Activated naive CD8-positive, alpha-beta T cell treated with anti-CD3 and anti-CD28 coated beads, Interleukin-2, amount 50 U/mL, for 24 hours (primary cell): Measurements from ENCODE around the gene TMPRSS15.

Experiments
- ATAC-seq: fragments of 150-1000 bp; cut with Tn5 transposase; one replicate; pipeline ENCODE4 v1.10.0; 2021
- DNase-seq: peaks from one replicate; pipeline ENCODE4 v3.0.0; 2021
- H3K27ac Mint-ChIP-seq: one replicate; pipeline ENCODE4 v1.8.0; 2021; ENCODE audit warnings: mild to moderate bottlenecking, mixed read lengths
- H3K27me3 Mint-ChIP-seq: one replicate; pipeline ENCODE4 v1.8.0; 2021; ENCODE audit warnings: mixed read lengths
- H3K36me3 Mint-ChIP-seq: one replicate; pipeline ENCODE4 v1.8.0; 2021; ENCODE audit warnings: low read depth, mixed read lengths
- H3K4me1 Mint-ChIP-seq: one replicate; pipeline ENCODE4 v1.8.0; 2021; ENCODE audit warnings: mixed read lengths
- H3K4me3 Mint-ChIP-seq: one replicate; pipeline ENCODE4 v1.8.0; 2021; ENCODE audit warnings: mild to moderate bottlenecking, moderate library complexity, mixed read lengths
- H3K9me3 Mint-ChIP-seq: one replicate; pipeline ENCODE4 v1.8.0; 2021; ENCODE audit warnings: mixed read lengths

TMPRSS15 gene

DNA sequence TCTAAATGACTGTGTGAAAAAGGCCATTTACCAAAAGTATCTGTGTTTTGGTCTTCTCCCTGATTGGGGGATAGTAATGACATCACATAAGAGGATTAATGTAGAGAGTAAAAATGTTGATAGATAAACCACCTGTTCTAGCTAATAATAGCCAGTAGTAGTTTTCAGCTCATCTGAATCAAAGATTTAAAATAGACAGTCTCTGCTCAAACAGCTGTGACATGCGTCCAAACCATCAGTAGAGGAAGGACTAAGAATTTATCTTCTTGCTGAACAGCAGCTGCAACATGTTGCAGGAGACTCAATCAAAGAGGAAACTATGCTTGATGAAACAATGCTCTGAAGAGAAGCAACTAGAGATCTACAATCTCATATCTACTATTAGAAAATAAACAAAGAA, 21.4 kb downstream of the TMPRSS15 start:
- H3K9me3 Mint-ChIP-seq = no peaks in the 10 kb centered on the region
- no peaks in the 10 kb centered on the region for H3K36me3 Mint-ChIP-seq
- DNase-seq (no peak), ATAC-seq (no peak)
- no peaks in the 10 kb centered on the region for H3K4me1 Mint-ChIP-seq
- no peaks in the 10 kb centered on the region for H3K27me3 Mint-ChIP-seq
- H3K27ac Mint-ChIP-seq = no peak overlapping the region
- H3K4me3 Mint-ChIP-seq = no peak overlapping the region

- H3K4me3 Mint-ChIP-seq = no peak overlapping the region
- peaks cover 3% of the 10 kb centered on the region for H3K27me3 Mint-ChIP-seq
- H3K27ac Mint-ChIP-seq = no peak overlapping the region
- ATAC-seq (no peak), DNase-seq (no peak)
- peaks cover 2% of the 10 kb centered on the region for H3K4me1 Mint-ChIP-seq
- no peaks in the 10 kb centered on the region for H3K9me3 Mint-ChIP-seq
- H3K36me3 Mint-ChIP-seq = no peaks in the 10 kb centered on the region
Observed at GRCh38 chr21:18373606-18374005, 30.0 kb downstream of the TMPRSS15 start.

DNA sequence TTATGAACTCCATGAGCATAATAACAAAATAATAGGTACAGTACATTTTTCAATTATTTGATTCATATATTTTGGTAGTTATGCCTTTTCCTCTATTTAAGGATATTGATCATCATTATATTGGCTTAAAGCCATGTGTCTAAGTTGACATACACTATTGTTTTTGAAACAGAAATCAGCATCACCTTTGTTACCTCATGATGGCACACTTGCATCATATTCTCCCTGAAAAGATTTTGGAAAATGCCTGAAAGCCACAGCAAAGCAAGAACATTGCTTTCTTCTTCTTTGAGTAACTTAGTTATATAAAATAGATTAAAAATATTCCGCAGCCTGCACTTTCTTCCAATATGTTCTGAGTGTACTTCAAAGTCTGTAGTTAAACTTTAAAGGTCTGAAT, 33.3 kb downstream of the TMPRSS15 start:
- Mint-ChIP-seq H3K27me3 (peaks cover 3% of the 10 kb centered on the region), H3K27ac (no peak overlapping the region), H3K36me3 (no peaks in the 10 kb centered on the region), H3K9me3 (no peaks in the 10 kb centered on the region), H3K4me1 (peaks cover 2% of the 10 kb centered on the region), H3K4me3 (no peak overlapping the region)
- DNase-seq (no peak), ATAC-seq (no peak)

DNA sequence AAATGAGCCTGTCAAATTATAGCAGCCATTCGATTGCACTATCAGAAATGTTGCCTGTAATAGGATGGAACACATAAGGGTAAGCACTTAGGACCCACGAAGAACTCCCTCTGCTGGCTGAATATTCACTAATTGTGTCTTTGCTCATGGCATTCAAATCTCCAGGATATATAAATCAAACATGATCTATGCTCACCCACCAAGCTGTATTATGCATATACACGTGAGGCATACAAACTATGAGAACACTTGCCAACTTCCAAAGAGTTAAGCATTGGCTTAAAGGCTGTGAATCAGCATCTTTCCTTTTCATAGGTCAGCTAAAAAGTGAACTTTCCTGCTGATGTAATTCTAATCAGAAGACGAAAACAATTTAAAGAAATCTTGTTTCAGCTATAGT, 34.5 kb downstream of the TMPRSS15 start:
- ATAC-seq (no peak), DNase-seq (no peak)
- H3K4me3 Mint-ChIP-seq = no peak overlapping the region
- no peaks in the 10 kb centered on the region for H3K9me3 Mint-ChIP-seq
- H3K4me1 Mint-ChIP-seq = peaks cover 2% of the 10 kb centered on the region
- no peaks in the 10 kb centered on the region for H3K27me3 Mint-ChIP-seq
- H3K27ac Mint-ChIP-seq = no peak overlapping the region
- no peaks in the 10 kb centered on the region for H3K36me3 Mint-ChIP-seq

GRCh38 chr21:18368205-18368604, 35.4 kb downstream of the TMPRSS15 start:
- DNase-seq (no peak), ATAC-seq (no peak)
- no peaks in the 10 kb centered on the region for H3K27me3 Mint-ChIP-seq
- H3K9me3 Mint-ChIP-seq = no peaks in the 10 kb centered on the region
- no peaks in the 10 kb centered on the region for H3K36me3 Mint-ChIP-seq
- no peak overlapping the region for H3K27ac Mint-ChIP-seq
- H3K4me3 Mint-ChIP-seq = no peak overlapping the region
- H3K4me1 Mint-ChIP-seq = peaks cover 2% of the 10 kb centered on the region

- Mint-ChIP-seq H3K4me1 (no peaks in the 10 kb centered on the region), H3K27ac (no peak overlapping the region), H3K36me3 (no peaks in the 10 kb centered on the region), H3K27me3 (no peaks in the 10 kb centered on the region), H3K4me3 (no peak overlapping the region), H3K9me3 (no peaks in the 10 kb centered on the region)
- DNase-seq = no peak
- ATAC-seq = no peak
Observed at GRCh38 chr21:18356801-18357200, 46.8 kb downstream of the TMPRSS15 start.

DNA sequence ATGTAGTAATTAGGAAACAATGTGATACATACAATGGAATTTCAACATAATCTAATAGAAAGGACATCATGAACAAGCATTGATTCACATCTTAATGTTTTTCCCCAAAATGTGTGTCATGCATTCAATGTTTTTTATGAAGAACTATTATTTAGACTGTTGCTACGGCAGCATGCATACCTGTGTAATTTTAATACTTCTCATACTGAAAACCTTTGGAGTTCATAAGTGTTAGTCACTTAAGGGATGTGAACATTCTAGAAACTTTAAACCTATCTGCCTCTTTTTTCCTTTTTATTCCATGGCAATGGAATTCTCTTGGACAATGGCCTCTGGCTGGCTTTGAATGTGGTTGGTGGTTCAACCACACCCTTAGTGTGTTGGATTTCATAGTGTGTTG, 48.6 kb downstream of the TMPRSS15 start:
- Mint-ChIP-seq H3K36me3 (no peaks in the 10 kb centered on the region), H3K27ac (no peak overlapping the region), H3K4me1 (no peaks in the 10 kb centered on the region), H3K4me3 (no peak overlapping the region), H3K9me3 (no peaks in the 10 kb centered on the region), H3K27me3 (no peaks in the 10 kb centered on the region)
- ATAC-seq (no peak), DNase-seq (no peak)

DNA sequence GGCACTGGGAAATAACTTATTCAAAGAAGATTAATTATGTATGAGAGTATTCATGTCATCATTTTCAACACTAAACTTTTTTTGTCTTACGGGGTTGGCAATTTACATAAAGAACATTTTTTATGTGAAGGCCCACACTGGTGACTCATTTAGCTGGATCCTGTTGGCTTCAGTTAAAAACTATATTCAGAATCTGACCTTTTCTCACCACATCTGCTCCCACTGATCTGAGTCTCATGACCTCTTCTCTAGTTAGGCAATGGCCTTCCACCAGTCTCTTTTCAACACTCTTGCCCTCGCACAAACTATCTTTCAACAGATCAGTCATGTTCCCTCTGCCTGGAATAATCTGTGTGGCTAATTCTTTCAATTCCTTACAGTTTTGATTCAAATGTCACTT, 53.4 kb downstream of the TMPRSS15 start:
- Mint-ChIP-seq H3K4me3 (no peak overlapping the region), H3K27me3 (no peaks in the 10 kb centered on the region), H3K27ac (no peak overlapping the region), H3K9me3 (no peaks in the 10 kb centered on the region), H3K4me1 (no peaks in the 10 kb centered on the region), H3K36me3 (no peaks in the 10 kb centered on the region)
- no peak for DNase-seq
- ATAC-seq = no peak

DNA sequence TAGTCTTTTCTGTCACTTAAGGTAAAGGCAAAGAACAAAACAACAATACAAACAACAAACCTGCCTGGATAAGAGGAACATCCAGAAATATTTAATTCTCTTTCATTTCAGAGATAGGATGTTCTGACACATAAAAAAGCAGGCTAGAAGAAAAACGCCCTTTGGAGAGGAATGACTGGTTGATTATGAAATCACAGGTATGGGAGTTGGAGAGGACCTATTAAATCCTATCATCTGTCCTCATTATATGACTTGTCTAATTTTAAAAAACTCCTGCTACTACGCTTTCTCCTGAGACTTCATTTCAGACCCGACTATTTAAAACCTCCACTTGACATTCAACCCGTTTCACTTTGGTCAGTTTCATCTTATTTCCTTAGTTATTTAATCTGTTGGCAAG, 54.1 kb downstream of the TMPRSS15 start:
- ATAC-seq (no peak), DNase-seq (no peak)
- Mint-ChIP-seq H3K36me3 (no peaks in the 10 kb centered on the region), H3K4me1 (no peaks in the 10 kb centered on the region), H3K27me3 (no peaks in the 10 kb centered on the region), H3K4me3 (no peak overlapping the region), H3K9me3 (no peaks in the 10 kb centered on the region), H3K27ac (no peak overlapping the region)

- Mint-ChIP-seq H3K4me3 (no peak overlapping the region), H3K36me3 (no peaks in the 10 kb centered on the region), H3K27me3 (no peaks in the 10 kb centered on the region), H3K27ac (no peak overlapping the region), H3K4me1 (no peaks in the 10 kb centered on the region), H3K9me3 (peaks cover 4% of the 10 kb centered on the region)
- DNase-seq = no peak
- no peak for ATAC-seq
Observed at GRCh38 chr21:18340387-18340942, 63.1 kb downstream of the TMPRSS15 start.

DNA sequence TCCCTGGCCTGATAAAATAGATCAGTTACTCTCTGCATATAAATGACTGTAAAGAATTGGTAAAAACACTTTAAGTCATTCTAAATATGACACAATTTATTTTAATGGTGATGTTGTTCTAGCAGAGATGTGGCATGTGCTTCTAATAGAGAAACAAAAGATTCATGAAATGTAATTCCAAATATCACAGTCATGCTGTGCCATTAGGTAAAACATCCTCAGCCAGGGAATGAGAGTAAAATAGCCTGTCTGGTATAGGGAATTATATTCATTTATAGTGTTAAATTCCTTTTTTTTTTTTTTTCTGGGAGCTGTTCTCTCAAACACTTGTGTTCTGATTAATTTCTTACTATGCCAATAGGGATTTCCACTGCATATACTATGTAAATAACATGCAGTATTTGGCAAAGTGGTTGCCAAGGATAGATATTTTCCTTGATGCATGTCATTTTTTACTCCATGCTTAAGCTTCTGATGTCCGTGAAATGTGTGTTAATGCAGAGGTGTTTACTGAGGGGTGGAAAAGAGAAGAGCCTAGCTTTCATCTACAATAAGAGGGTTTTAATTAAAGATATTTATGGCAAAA, 67.8 kb downstream of the TMPRSS15 start:
- no peaks in the 10 kb centered on the region for H3K4me1 Mint-ChIP-seq
- H3K27me3 Mint-ChIP-seq = no peaks in the 10 kb centered on the region
- DNase-seq (no peak), ATAC-seq (no peak)
- H3K9me3 Mint-ChIP-seq = no peaks in the 10 kb centered on the region
- H3K4me3 Mint-ChIP-seq = no peak overlapping the region
- H3K36me3 Mint-ChIP-seq = no peaks in the 10 kb centered on the region
- no peak overlapping the region for H3K27ac Mint-ChIP-seq

DNA sequence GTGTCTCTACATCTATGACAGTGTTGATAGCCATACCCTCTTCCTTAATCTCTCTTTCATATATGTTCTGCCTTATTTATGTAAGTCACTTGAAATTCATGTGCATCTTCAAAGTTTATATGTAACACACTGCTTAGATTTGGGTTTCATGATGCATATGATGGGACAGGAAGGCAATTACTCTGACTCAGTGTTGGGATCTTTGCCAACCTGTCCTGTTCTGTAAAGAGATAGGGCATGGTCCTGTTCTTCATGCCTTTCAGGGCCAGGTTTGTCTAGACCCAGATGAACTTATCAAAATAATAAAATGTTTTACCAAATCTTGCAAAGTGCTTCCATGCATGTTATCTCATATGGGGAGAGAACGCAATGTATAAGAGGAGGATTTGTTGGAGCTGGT, 69.5 kb downstream of the TMPRSS15 start:
- DNase-seq = no peak
- Mint-ChIP-seq H3K27me3 (no peaks in the 10 kb centered on the region), H3K27ac (no peak overlapping the region), H3K4me3 (no peak overlapping the region), H3K9me3 (no peaks in the 10 kb centered on the region), H3K4me1 (no peaks in the 10 kb centered on the region), H3K36me3 (no peaks in the 10 kb centered on the region)
- no peak for ATAC-seq

DNA sequence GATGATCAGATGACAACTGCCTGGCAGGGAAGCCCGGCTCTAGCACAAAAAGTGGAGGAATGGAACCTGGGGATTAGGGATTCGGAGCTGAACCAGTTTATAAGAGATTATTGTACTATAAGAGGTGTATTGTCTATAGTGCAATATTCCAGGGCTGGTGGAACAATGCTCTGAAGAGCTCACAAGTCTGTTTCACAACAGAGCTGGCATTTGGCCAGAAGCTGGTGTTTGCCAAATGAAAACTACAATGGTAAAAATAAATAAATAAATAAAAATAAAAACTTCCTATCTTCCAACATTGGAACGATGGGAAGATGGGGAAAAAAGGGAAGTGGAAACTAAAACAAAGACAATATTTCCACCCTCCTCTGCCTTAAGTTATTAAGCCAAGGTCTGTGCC, 85.4 kb downstream of the TMPRSS15 start:
- no peaks in the 10 kb centered on the region for H3K4me1 Mint-ChIP-seq
- ATAC-seq (no peak), DNase-seq (no peak)
- no peaks in the 10 kb centered on the region for H3K36me3 Mint-ChIP-seq
- peaks cover 11% of the 10 kb centered on the region for H3K9me3 Mint-ChIP-seq
- no peak overlapping the region for H3K4me3 Mint-ChIP-seq
- no peaks in the 10 kb centered on the region for H3K27me3 Mint-ChIP-seq
- H3K27ac Mint-ChIP-seq = no peak overlapping the region

DNA sequence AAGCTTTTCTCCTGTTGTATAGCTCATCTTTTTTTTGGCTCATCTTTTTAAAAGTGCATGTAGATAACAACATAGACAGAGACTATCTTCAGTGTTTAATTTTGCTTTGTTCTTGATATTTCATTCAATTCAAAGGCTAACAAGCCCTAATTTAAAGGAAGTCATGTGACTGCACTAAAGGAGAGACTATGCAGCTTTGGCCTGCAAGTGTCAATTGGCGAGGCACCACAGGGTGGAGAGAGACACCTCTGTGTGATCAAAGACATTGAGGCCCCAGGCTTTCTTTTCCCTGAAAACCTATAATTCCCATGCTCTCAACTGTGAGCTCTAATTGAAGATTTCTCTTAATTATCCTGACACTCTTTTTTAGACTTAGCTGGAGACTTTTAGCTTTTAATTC, 105.4 kb downstream of the TMPRSS15 start:
- DNase-seq (no peak), ATAC-seq (no peak)
- H3K36me3 Mint-ChIP-seq = no peaks in the 10 kb centered on the region
- no peaks in the 10 kb centered on the region for H3K27me3 Mint-ChIP-seq
- no peaks in the 10 kb centered on the region for H3K4me1 Mint-ChIP-seq
- no peaks in the 10 kb centered on the region for H3K9me3 Mint-ChIP-seq
- no peak overlapping the region for H3K27ac Mint-ChIP-seq
- no peak overlapping the region for H3K4me3 Mint-ChIP-seq

- H3K36me3 Mint-ChIP-seq = no peaks in the 10 kb centered on the region
- no peaks in the 10 kb centered on the region for H3K4me1 Mint-ChIP-seq
- DNase-seq (no peak), ATAC-seq (no peak)
- H3K27me3 Mint-ChIP-seq = no peaks in the 10 kb centered on the region
- no peaks in the 10 kb centered on the region for H3K9me3 Mint-ChIP-seq
- H3K27ac Mint-ChIP-seq = no peak overlapping the region
- no peak overlapping the region for H3K4me3 Mint-ChIP-seq
Observed at GRCh38 chr21:18294100-18294499, 109.5 kb downstream of the TMPRSS15 start.

DNA sequence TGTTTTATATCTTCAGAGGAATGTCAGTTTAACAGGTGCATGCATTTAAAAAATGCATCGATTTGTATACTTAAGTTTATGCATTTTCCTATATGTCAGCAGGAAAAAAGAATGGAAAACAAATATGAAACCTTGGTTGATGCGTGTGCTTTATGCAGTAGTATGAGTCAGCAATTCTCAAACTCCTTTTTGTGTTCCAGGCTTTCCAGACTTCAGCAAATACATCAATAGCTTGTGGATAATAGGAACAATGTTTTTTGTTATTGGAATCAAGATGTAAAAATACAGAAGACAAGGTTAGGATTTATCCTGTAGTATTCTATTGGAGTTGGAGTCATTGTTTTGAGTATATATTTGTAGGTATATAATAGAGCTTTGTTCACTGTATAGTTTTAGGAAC, 113.7 kb downstream of the TMPRSS15 start:
- no peak for ATAC-seq
- no peak for DNase-seq
- no peaks in the 10 kb centered on the region for H3K36me3 Mint-ChIP-seq
- no peaks in the 10 kb centered on the region for H3K9me3 Mint-ChIP-seq
- no peak overlapping the region for H3K27ac Mint-ChIP-seq
- H3K4me3 Mint-ChIP-seq = no peak overlapping the region
- H3K4me1 Mint-ChIP-seq = no peaks in the 10 kb centered on the region
- H3K27me3 Mint-ChIP-seq = no peaks in the 10 kb centered on the region
